Brain microvascular endothelial cell (primary cell): Measurements from ENCODE around the gene UGT2B11.
"Not testable (repeated sequence)": the region's sequence is repeated elsewhere in the genome, so short reads cannot be mapped to it uniquely, and the experiment has no call there.

Source experiments
- DNase-seq: peaks from one replicate; pipeline ENCODE4 v3.0.0-alpha.2; 2020
- H3K27ac ChIP-seq: fragments of 250-450 bp; sonication (Bioruptor Pico); 2 replicates; pipeline ENCODE4 v1.5.1; 2020; ENCODE audit warnings: mild to moderate bottlenecking, moderate library complexity
- H3K27me3 ChIP-seq: fragments of 250-450 bp; sonication (Bioruptor Pico); replicated peaks from 2 replicates; pipeline ENCODE4 v1.5.1; 2020; ENCODE audit warnings: mild to moderate bottlenecking
- H3K36me3 ChIP-seq: fragments of 250-450 bp; sonication (Bioruptor Pico); replicated peaks from 2 replicates; pipeline ENCODE4 v1.5.1; 2020; ENCODE audit warnings: mild to moderate bottlenecking
- H3K4me3 ChIP-seq: 2 replicates; pipeline ENCODE4 v1.5.1; 2011; ENCODE audit warnings: low read depth, mild to moderate bottlenecking, control low read depth, low read length, moderate library complexity
- CTCF ChIP-seq: IDR thresholded peaks from 2 replicates; pipeline ENCODE4 v1.5.1; 2011; ENCODE audit warnings: low read depth, mild to moderate bottlenecking, moderate library complexity, low read length, control low read depth, inconsistent platforms; ENCODE audit errors: missing control alignments
- in situ Hi-C: cut with HindIII; loops from 2 replicates; pipeline ENCODE4 v1.10.0; 2017; ENCODE audit warnings: low sequenced_read_pairs, low pct_ligation_motif_present

UGT2B11 gene

GRCh38 chr4:69224891-69225290, 10.3 kb upstream of the UGT2B11 start:
- Histone ChIP-seq H3K27me3 (no peaks in the 10 kb centered on the region), H3K36me3 (no peaks in the 10 kb centered on the region), H3K4me3 (no peak overlapping the region), H3K27ac (no peak overlapping the region)
- DNase-seq = no peak
- TF ChIP-seq CTCF = no peak
- in situ Hi-C loops = no loop called here

DNA sequence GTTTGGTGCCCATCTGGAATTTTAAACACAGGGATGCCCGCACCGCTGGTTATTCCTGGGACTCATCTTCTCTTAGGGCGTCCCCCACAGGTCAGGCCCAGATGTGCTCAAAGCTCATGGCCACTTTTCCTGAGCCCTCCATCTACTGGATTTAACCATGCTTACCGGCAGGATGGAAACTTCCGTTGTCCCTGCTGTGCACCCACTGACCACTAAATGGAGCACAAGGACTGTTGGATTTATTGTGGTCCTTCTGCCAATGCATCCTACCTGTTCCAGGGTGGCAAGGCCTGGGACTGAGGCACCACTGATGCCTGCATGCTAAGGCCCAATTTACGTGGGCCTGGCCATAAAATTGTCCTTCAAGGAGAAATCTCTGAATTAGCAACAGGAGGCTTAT, 8.7 kb upstream of the UGT2B11 start:
- in situ Hi-C loops, H3K27me3 ChIP-seq, H3K27ac ChIP-seq, H3K36me3 ChIP-seq, DNase-seq, H3K4me3 ChIP-seq: not testable (repeated sequence)

- H3K27me3 ChIP-seq, H3K36me3 ChIP-seq, H3K4me3 ChIP-seq, DNase-seq, H3K27ac ChIP-seq, in situ Hi-C loops: not testable (repeated sequence)
These were observed 3.9 kb upstream of the UGT2B11 start for GRCh38 chr4:69218491-69218890.

DNA sequence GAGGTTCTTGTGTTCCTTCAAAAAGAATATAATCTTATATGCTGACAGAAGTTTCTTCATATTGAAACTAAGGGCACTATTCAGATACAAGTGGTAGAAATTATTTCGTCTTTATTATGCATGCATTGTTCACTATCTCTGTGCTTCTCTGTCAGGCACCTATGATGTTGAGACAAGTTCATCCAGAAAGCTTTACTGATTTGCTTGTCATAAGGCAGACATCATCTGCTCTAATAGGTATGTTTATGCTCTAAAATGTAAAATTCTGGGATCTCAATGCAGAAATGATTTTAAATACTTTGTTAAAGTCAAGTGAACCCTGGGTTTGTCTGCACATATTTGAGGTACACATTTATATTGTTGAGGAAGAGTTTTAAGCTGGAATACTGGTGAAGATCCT, 3.6 kb downstream of the UGT2B11 start:
- in situ Hi-C loops = no loop called here
- Histone ChIP-seq H3K36me3 (no peaks in the 10 kb centered on the region), H3K4me3 (no peak overlapping the region), H3K27me3 (no peaks in the 10 kb centered on the region), H3K27ac (no peak overlapping the region)
- DNase-seq = no peak
- no peak for TF ChIP-seq CTCF

DNA sequence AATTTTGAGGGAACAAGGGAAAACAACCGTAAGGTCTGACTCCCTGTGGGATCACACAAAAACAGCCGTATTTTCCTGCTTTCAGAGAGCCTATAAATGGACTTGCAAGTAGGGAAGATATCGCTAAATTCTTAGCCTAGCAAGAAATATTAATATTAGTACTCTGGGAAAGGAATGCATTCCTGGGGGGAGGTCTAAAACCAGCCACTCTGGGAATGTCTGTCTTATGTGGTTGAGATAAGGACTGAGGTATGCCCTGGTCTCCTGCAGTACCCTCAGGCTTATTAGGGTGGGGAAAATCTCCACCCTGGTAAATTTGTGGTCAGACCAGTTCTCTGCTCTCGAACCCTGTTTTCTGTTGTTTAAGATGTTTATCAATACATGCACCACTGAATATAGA, 16.0 kb downstream of the UGT2B11 start:
- in situ Hi-C loops, H3K4me3 ChIP-seq, H3K27me3 ChIP-seq, H3K36me3 ChIP-seq, DNase-seq, H3K27ac ChIP-seq: not testable (repeated sequence)

GRCh38 chr4:69196209-69196965, 18.2 kb downstream of the UGT2B11 start:
- no peak for TF ChIP-seq CTCF
- Histone ChIP-seq H3K27me3 (no peaks in the 10 kb centered on the region), H3K4me3 (no peak overlapping the region), H3K27ac (no peak overlapping the region), H3K36me3 (no peaks in the 10 kb centered on the region)
- in situ Hi-C loops = no loop called here
- DNase-seq = no peak

DNA sequence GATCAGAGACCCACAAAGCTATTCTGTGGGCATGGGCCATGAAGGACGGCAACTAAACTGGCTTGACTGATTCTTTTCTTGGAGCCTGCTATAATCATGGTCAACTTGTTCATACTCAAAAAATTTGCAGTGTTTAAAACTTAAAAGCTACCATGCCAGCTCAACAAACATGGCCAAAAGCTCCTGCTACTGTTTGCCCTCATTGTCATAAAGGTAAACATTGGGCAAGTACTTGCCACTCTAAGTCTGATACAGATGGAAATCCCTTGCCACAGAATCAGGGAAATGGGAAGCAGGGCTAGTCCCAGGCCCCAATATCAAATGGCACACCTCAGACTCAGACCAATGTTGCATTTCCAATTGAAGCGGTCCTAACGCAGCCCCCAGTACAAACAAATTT, 20.4 kb downstream of the UGT2B11 start:
- no peak for DNase-seq
- no peaks in the 10 kb centered on the region for H3K36me3 ChIP-seq
- H3K4me3 ChIP-seq = no peak overlapping the region
- in situ Hi-C loops = no loop called here
- no peak overlapping the region for H3K27ac ChIP-seq
- TF ChIP-seq CTCF = no peak
- no peaks in the 10 kb centered on the region for H3K27me3 ChIP-seq

DNA sequence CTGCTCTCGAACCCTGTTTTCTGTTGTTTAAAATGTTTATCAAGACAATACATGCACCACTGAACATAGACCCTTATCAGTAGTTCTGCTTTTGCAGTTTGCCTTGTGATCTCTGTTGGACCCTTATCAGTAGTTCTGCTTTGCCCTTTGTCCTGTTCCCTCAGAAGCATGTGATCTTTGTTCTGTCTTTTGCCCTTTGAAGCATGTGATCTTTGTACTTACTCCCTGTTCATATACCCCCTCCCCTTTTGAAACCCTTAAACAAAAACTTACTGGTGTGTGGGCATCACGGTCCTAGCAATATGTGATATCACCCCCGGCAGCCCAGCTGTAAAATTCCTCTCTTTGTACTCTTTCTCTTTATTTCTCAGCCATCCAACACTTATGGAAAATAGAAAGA, 22.6 kb downstream of the UGT2B11 start:
- H3K27ac ChIP-seq, in situ Hi-C loops, H3K36me3 ChIP-seq, H3K4me3 ChIP-seq, DNase-seq, H3K27me3 ChIP-seq: not testable (repeated sequence)

DNA sequence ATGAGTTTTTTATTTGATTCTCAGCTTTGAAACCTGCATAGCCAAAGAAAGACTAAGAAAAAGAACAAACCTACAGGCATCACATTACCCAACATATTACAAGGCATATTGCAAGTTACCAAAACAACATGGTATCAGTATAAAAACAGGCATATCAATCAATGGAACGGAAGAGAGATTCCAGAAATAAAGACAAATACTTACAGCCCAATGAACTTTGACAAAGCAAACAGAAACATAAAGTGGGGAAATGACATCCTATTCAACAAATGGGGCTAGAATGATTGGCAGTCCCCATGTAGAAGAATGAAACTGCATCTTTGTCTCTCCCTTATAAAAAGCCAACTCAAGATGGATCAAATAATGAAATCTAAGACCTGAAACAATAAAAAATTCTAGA, 23.9 kb downstream of the UGT2B11 start:
- in situ Hi-C loops, DNase-seq, H3K4me3 ChIP-seq, H3K27me3 ChIP-seq, H3K27ac ChIP-seq, H3K36me3 ChIP-seq: not testable (repeated sequence)

DNA sequence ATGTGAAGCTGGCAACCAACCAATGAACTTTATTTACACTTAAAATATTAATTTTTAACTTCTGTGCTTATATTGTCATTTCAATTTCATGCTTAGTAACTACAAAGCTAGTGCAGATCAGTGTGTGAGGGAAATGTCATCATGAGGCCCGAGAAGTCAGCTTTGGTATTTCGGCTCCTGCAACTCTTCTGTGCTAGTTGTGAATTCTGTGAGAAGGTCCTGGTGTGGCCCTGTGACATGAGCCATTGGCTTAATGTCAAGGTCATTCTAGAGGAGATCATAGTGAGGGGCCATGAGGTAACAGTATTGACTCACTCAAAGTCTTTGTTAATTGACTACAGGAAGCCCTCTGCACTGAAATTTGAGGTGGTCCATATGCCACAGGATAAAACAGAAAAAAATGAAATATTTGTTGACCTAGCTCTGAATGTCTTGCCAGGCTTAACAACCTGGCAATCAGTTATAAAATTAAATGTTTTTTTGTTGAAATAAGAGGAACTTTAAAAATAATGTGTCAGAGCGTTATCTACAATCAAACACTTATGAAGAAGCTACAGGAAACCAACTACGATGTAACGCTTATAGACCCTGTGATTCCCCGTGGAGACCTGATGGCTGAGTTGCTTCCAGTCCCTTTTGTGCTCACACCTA, 32.9 kb downstream of the UGT2B11 start:
- H3K4me3 ChIP-seq, DNase-seq, H3K27ac ChIP-seq, in situ Hi-C loops, H3K36me3 ChIP-seq, H3K27me3 ChIP-seq: not testable (repeated sequence)

DNA sequence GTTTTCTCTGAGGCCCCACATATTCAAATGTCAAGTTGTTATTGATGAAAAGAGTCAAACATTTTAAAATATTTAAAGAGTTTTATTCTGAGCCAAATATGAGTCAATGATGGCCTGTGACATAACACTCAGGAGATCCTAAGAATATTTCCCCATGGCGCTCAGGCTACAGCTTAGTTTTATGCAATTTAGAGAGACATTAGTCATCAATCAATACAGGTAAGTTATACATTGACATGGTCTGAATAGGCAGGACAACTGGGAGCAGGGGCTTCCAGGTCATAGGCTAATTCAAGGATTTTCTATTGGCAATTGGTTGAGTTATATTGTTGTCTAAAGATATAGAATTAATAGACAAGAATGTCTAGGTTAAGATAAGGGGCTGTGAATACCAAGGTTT, 34.7 kb downstream of the UGT2B11 start:
- in situ Hi-C loops, H3K27me3 ChIP-seq, DNase-seq, H3K27ac ChIP-seq, H3K4me3 ChIP-seq, H3K36me3 ChIP-seq: not testable (repeated sequence)
